ENCODE data around the gene PLEKHJ1. TPM values are rescaled to one million over a fixed set of nuclear protein-coding genes. Genes with fewer than 3 reads are reported as not detected.

Gene PLEKHJ1
- total and polyA plus RNA-seq, 2 of the 13 experiments (the other 11 are each of a cell fraction or from before 2014, with no cell fraction given) = 70.5 to 130 TPM

GRCh38 chr19:2246014-2246620 lies 10.0 kb upstream of the PLEKHJ1 start:
- ATAC-seq (no peak), FAIRE-seq (no peak), DNase-seq (ENCODE audit: low spot score) (no peak)
- peaks cover 31% of the 10 kb centered on the region for H3K4me1 ChIP-seq (ENCODE audit: insufficient read depth, low read length)
- no peak overlapping the region for H3K4me2 ChIP-seq (ENCODE audit: low read depth, low read length)
- no peak overlapping the region for H3K4me3 ChIP-seq (replicated peaks in 1 of 3; ENCODE audit: insufficient read depth in 1 of 3, low read depth in 2 of 3, low read length in 3 of 3)
- in situ Hi-C loops (cut with HindIII; ENCODE audit: extremely low pct_ligation_motif_present, low pct_unique_long_range_greater_than_20kb) = no loop called here
- no peak overlapping the region for H3K27ac ChIP-seq (ENCODE audit: extremely low read length, insufficient read depth, low read length)
- no peak overlapping the region for H2AFZ ChIP-seq (ENCODE audit: low read length)
- no peak overlapping the region for H3K9ac ChIP-seq (ENCODE audit: insufficient read depth, low read depth, low read length)
- POLR2A ChIA-PET = interaction anchor here (1.0 kb wide), 1 partner anchor 17 kb away, joined by 3 read pairs; no protein-coding TSS in a partner anchor
- no TSS peak for BruUV-seq (replicated peaks)
- intact Hi-C loops (cut with micrococcal nuclease; ENCODE audit: unreplicated experiment) = no loop called here
- H3K79me2 ChIP-seq (ENCODE audit: insufficient read depth, low read length) = peaks cover 27% of the 10 kb centered on the region
- TF ChIP-seq HMG20B (CRISPR knock-in tag; conservative IDR thresholded peaks at IDR 0.05) = no peak
- no peak for TF ChIP-seq SKIL (CRISPR knock-in tag; IDR thresholded peaks at IDR 0.05; ENCODE audit: borderline replicate concordance)
- TF ChIP-seq ZSCAN31 (CRISPR knock-in tag; IDR thresholded peaks at IDR 0.05; ENCODE audit: low read depth) = no peak
- H3K9me3 ChIP-seq (ENCODE audit: low read length) = no peaks in the 10 kb centered on the region
- CTCF ChIA-PET (ENCODE audit: low intra/inter-chr PET ratio, low total read pairs) = no interaction called here
- WGBS (ENCODE audit: low lambda C conversion rate) = 91% methylated on average over 14 of the region's 25 CpGs
- H4K20me1 ChIP-seq (ENCODE audit: insufficient read depth, low read length) = peaks cover 21% of the 10 kb centered on the region
- H3K27me3 ChIP-seq (ENCODE audit: control insufficient read depth in 1 of 2, insufficient read depth in 2 of 2, low read length in 2 of 2) = no peaks in the 10 kb centered on the region
- peaks cover 25 to 50% of the 10 kb centered on the region in 2 experiments; a peak in 4 of 5 replicates for H3K36me3 ChIP-seq (replicated peaks in 1 of 2; ENCODE audit: control insufficient read depth in 1 of 2, insufficient read depth in 2 of 2, low read length in 2 of 2)

- Histone ChIP-seq H3K4me1 (ENCODE audit: insufficient read depth, low read length) (peaks cover 40% of the 10 kb centered on the region), H3K4me3 (replicated peaks in 1 of 3; ENCODE audit: insufficient read depth in 1 of 3, low read depth in 2 of 3, low read length in 3 of 3) (no peak overlapping the region), H3K36me3 (replicated peaks in 1 of 2; ENCODE audit: control insufficient read depth in 1 of 2, insufficient read depth in 2 of 2, low read length in 2 of 2) (peaks cover 25 to 50% of the 10 kb centered on the region in 2 experiments; a peak in 4 of 5 replicates), H3K4me2 (ENCODE audit: low read depth, low read length) (no peak overlapping the region), H3K79me2 (ENCODE audit: insufficient read depth, low read length) (peaks cover 35% of the 10 kb centered on the region), H3K27me3 (ENCODE audit: control insufficient read depth in 1 of 2, insufficient read depth in 2 of 2, low read length in 2 of 2) (no peaks in the 10 kb centered on the region), H3K27ac (ENCODE audit: extremely low read length, insufficient read depth, low read length) (no peak overlapping the region), H4K20me1 (ENCODE audit: insufficient read depth, low read length) (peaks cover 28% of the 10 kb centered on the region), H3K9me3 (ENCODE audit: low read length) (no peaks in the 10 kb centered on the region), H2AFZ (ENCODE audit: low read length) (no peak overlapping the region), H3K9ac (ENCODE audit: insufficient read depth, low read depth, low read length) (no peak overlapping the region)
- ATAC-seq (no peak), DNase-seq (ENCODE audit: low spot score) (no peak), FAIRE-seq (no peak)
- TF ChIP-seq CERS6 (CRISPR knock-in tag; IDR thresholded peaks at IDR 0.05) = no peak
- ChIA-PET POLR2A (no interaction called here), CTCF (ENCODE audit: low intra/inter-chr PET ratio, low total read pairs) (no interaction called here)
- BruUV-seq (replicated peaks) = no TSS peak
- WGBS (ENCODE audit: low lambda C conversion rate) = 96% methylated on average over 14 of the region's 15 CpGs
- intact Hi-C loops (cut with micrococcal nuclease; ENCODE audit: unreplicated experiment) (no loop called here), in situ Hi-C loops (cut with HindIII; ENCODE audit: extremely low pct_ligation_motif_present, low pct_unique_long_range_greater_than_20kb) (no loop called here)
These were observed 9.1 kb upstream of the PLEKHJ1 start for GRCh38 chr19:2245273-2245672.
